IPS DF 4.7 (cell line): ENCODE measurements around the gene AIFM1.

Source experiments
- DNase-seq: peaks from one replicate; pipeline ENCODE4 v3.0.0-alpha.2; 2013; ENCODE audit warnings: low spot score; ENCODE audit errors: extremely low read depth

Gene AIFM1

DNA sequence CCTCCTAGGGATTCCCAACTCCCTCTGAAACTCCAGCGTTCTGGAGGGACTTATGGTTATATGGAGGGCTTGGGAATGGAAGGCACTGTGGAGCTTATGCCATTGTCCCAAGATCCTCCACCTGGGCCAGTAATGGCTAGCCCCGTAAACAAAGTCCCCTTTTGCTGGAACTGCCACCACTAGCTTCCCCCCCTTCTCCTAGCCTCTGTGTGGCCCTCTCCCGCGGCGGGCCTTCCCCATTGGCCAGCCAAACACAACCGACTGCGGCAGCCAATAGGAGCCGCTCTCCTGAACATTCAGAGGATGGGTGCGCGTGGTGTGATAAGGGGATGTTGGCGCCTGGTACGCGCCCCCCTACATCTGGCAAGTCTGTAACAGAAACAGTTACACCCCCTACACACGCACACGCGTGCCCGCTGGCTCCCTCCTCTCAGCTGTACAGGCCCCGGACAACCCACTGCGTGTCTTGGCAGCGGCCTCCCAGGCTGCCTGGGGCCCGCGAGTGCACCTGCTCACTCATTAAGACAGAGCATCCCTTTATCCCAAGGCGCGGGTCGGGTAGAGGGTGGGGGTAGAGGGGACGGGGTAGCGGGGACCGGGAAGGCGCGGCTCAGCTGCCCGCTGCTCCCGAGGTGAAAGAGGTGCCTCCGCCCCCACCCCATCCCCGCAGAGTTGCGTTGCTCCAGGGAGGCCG lies 5.3 kb upstream of the AIFM1 start:
- DNase-seq: no peak

DNA sequence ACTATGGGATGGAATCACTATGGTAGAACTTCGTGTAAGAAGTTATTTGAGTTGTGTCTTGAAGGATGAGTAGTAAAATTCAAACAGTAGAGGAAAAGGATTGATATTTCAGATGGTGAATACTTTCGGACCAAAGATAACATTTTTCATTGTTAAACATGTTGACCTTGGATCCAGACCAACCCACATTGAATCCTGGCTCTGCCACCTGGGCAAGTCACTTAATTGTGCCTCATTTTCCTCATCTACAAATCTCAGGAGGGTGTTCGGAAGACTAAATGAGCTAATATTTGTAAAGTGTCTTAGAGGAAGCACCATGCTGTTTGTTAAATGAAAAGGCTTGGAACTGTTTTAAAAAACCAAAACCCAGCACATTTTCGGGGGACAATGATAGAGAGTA lies 1.4 kb upstream of the AIFM1 start:
- no peak for DNase-seq

DNA sequence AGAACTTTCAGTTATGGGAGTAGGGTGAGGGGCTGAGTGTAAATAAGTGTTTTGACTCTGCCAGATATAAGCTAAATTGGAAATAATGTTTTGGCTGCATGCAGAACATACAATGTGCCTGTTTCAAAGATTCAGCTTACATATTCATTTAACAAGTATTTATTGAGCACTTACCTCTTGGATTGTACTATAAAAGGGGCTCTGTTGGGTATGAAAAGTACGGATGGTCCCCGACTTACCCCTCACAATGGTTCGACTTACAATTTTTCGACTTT lies 799 bp upstream of the AIFM1 start:
- no peak for DNase-seq

DNA sequence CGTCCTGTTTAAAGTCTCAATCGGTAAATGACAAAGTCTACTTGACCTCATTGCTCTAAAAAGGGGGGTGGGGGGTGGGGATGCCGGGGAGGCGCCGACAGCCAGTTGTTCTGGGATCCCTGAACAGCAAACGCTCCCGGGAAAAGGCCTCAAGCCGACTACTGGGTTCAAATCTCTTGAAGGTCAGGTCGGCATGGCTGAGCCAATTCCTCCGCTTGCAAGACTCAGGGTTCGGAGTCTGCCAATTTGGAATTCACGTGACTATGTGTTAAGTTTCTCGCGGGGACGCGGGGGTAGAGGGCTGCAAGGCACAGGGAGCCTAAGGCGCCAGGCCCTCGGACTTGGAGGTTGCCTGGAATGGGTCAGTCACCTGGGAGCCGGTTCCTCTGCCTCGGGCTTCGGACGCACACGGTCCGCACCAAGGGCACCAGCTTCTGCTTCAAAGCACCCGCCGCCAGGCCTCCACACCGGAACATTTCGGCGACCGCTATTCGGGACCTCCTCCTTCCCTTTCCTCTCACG lies 399 bp downstream of the AIFM1 start:
- no peak for DNase-seq

DNA sequence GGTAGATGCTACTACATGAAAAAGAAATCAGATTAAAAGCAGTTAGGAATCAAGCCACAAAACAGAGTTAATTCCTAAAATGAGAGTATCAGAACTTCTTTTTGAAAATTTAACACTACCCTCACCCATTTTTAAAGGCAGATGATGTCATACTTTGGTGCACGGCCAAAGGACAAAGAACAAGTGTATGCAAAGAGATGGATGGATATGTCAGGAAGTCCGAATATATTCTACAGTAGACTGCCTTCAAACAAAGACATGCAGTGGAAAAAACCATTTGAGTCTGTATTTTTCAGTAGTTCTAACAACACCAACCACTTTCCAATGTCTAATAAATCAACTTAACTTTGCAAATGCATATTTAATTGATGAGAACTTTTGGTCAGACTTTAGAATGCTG lies 2.2 kb downstream of the AIFM1 start:
- no peak for DNase-seq

DNA sequence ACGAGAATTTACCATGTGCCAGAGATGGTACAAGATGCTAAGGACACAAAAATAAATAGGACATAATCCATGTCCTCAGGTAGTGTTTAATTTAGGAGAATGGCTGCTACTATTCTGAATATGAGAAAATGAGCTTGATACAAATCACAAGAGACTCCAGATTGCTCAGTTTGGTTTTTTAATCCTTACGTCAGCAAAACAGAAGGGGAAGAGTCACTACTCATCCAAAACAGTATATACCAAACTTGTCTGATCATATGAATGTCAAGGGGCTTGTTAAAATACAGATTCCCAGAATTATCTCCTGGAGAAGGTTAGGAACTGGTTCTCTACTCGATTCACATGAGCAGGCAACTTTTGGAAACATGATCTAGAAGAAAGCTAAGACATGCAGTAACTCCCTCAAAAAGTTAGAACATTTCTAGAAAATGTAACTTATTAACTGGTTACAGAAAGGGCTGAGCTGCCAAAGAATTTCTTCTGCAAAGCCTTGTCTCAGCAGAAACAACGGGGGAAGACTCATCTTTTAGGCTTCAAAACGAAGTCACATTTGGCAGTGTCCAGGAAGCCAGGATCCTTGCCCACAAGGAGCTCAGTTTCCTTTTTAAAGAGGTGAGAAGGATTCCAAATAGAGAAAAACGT lies 3.4 kb downstream of the AIFM1 start:
- DNase-seq: no peak

DNA sequence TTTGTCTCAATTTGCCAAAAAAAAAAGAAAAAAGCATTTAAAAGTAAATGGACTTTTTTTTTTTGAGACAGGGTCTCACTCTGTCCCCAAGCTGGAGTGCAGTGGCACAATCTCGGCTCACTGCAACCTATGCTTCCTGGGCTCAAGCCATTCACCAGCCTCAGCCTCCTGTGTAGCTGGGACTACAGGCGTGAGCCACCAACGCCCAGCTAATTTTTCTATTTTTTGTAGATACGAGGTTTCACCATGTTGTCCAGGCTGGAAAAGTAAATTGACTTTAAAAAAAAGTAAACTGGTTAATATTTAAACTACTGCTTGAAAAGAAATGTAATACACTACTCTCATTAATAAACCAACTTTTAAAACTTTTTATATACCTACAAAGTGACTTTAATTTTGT lies 5.9 kb downstream of the AIFM1 start:
- DNase-seq: no peak

DNA sequence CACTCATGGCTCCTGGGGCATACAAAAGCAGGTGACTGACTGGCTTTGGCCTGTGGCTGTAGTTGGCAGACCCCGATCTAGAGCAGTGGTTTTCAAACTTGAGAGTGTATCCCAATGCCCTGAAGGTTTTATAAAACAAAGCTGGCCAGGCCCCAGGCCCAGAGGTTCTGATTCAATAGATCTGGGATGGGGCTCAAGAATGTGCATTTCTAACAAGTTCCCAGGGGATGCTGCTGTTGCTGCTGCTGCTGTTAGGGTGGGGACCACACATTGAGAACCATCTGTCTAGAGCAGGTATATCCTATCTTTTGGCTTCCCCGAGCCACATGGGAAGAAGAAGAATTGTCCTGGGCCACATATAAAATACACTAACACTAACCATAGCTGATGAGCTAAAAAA lies 7.3 kb downstream of the AIFM1 start:
- no peak for DNase-seq

DNA sequence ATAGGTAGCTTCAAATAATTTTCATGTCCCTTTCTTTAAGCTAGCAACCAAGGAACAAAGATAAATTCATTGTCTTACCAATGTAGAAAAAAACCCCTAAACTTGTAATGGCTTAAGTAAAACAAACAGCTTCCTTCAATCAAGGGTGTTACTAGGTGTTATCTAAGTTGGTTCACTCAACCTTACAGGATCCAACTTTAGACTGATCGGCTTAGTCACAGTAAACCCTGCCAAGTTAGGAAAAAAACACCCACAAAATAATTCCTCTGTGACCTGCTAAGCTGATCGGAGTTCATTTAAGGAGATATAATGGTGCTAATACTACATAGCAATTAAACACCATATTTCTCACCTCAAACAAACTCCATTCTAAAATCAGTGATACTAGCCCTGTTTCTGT lies 10.1 kb downstream of the AIFM1 start:
- DNase-seq: no peak

DNA sequence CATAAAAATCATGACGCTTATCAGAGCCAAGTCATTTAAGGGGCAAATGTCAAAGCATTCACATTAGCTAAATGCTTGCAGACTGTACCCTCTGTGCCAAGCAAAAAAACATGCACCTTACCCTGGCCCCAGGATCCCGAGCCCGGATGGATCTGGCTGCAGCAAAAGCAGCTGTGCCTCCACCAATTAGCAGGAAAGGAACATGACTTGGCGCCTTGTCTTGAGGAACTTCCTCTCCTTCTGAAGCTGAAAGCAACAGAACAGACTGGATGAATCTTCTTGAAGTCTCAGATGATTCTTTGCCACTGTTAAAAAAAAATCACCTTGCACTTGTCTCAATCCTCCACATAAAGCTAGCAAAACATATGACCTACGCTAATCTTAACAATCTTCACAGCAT lies 18.0 kb downstream of the AIFM1 start:
- DNase-seq: no peak

DNA sequence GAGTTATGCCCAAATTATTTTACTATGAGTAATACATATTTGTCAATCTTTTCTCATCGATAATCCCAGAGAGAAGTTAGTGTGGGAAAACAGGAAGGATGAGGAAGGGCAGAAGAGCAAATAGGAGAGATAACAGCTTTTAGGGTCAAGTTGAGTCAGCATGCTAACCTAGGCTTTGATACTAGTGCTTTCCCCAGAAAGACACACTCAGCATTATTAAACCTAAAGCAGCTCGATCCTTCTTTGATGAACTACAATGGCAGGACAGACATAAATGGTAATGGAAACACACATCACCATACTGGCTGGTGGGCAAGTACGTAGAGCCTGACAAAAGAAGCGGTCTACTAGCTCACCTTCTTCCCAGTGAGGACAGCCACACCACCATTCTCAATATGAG lies 20.5 kb downstream of the AIFM1 start:
- no peak for DNase-seq

DNA sequence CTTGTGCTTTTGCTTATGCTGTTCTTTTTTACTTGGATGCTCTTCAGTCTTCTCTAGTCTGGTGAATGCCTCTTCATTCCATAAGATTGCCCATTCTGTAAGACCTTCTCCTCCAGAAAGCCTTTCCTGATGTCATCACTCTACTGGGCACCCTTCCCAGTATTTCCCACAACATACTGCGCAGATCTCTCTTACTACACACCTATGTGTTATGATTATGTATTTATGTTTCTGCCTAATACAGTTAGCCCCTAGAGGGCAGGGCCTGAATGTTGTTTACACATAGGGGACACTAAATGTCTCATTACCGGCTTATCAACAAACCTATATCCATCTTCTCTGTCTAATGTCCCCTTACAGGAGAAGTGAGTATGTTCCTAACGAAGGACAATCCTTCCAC lies 21.1 kb downstream of the AIFM1 start:
- no peak for DNase-seq

DNA sequence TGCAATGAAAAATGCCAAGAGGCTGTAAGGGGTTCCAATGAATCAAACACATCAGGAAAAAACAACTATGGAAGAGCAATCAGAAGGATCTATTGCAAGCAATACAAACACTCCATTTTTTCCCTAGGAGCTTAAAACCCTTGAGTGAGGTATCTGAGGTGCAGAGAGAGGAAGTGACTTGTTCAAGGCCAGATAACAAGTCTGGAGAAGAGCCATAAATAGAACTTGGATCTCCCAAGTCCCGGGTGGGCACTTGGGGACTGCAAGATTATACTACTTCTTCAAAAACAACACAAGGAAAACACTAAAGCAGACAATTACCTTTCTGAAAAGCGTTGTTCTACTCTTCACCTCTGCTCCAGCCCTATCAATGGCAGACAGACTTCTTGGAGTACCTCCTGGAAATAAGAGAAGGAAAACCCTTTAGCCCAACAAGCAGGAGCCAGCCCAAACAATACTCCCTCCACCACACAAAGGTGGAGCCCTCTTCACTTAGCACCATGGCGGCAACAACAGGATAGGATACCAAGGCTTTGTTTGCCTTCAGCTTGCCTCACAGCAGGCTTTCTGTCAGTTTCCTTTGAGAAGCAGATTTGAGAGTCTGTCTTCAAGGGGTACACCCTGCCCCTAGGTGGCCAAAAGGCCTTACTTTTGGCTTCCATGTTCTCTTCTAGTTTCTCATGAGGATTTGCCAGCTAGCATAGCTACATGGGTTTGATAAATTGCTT lies 26.0 kb downstream of the AIFM1 start:
- no peak for DNase-seq

DNA sequence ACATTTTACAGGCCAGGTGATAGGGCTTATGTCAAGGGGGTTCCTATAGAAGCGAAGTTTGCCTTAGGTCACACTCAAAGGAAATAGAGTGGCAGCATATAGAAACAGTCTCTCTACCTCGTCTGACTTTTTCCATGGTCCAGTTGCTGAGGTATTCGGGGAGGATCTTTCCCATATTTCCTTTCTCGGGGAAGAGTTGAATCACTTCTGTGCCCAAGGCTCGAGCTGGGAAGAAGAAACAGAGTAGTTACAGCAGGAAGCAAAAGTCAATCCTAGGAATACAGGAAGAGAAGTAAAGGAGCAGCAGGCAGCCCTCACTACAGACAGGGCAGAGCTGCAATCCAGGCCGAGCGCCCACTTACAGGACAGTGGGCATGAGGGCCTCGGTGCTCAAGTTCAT lies 28.7 kb downstream of the AIFM1 start:
- DNase-seq: no peak

DNA sequence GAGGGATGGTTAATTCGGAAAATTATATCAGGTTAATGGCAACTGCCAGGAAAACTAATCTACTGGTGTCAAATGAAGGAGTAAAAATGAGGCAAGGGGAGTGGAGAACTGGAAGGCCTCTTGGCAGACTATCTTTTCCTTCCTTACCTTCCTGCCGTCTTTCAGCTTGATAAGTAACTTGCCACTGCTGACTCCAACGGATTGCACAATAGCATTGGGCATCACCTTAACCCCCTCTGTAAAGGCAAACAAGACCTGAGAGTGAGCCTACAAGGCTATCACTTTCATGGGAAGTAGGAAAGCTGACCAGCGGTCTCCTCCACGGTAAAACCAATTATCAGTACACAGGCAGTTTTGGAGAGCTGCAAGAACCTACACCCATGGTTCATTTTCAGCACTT lies 29.1 kb downstream of the AIFM1 start:
- no peak for DNase-seq

DNA sequence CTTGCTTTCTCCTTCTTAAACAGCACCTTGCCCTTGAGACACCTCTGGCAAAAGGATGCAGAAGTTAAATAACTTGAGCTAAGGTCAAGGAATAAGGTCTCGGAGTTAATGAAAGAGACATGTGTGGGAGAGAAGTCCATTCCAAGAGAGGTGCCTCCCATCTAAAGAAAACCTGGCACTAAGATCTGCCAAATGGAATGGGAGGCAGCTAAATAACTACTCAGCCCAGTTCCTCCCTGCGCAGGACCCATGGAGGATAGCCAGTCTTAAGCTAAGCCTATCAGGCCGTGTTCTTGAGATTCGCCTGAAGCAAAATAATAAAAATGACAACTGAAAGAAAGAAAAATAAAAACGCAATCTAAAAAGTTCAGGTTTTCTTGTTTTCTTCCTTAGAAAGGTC lies 34.7 kb downstream of the AIFM1 start:
- no peak for DNase-seq

DNA sequence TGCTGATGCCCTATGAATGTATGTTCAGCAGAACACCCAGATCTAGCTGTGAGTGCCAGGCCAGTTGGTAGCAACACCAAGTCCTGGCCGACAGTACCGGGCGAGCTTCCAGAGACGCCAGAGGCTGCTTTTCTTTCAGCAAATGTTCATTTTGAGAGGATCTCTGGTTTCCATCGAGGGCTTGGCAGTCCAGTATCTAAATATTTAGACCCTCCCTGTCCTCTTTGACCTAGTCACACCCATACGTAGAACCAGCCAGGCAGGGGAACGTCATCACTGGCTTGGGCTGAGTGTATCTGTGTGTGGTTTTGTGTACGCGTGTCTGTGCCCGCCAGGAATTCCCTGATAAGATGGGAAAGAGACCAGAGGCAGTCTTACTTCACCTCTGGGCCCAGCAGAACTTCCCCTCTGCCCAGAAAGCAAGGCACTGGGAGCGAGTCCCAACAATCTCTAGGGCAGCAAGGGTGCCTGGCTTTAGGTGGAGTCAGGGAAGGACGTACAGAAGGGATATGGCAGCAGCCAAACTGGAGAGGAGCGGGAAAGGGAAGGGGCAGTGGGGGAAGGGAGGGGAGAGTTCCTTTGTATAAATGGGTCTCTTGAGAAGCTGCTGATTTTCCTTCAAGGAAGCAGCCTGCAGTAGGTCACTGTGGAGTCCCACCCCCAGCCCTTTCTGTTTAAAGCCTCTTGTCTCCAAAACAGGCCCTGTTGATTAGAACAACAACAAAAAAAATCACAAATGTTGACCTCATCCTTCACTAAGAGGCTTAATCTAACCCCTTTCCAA lies 40.4 kb downstream of the AIFM1 start:
- no peak for DNase-seq

DNA sequence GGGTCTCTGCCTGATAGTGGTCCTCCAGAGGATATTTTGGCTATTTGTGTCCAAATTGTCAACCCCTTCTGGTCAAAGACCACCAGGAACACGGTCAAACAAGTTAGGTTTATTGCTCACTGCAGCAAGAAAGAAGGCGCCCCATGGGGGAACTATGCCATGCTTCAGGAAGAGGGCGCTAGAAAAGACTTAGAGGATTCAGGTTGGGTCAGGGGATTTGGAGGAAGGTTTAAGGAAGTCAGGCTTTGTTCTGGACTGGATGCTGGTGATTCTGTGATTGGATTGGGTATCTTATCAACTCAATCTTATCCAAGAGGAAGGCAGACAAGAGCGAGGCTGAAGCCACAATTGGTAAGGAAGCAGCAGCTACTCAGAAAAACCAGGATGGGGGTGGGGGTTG lies 41.1 kb downstream of the AIFM1 start:
- no peak for DNase-seq

DNA sequence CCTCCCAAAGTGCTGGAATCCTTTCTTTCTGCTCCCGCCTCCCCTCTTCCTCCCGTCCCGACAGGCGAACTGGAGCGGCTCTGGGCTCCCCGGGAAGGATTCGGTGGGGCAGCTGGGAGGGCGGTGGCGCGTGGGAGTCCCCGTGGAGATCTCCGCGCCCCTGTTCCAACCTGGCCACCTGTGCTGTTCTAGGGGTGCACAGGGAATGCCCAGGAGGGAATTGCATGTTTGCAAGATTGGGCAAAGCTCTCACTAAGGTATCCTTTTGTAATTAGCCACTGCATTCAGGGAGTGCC lies 44.2 kb downstream of the AIFM1 start:
- DNase-seq: no peak

DNA sequence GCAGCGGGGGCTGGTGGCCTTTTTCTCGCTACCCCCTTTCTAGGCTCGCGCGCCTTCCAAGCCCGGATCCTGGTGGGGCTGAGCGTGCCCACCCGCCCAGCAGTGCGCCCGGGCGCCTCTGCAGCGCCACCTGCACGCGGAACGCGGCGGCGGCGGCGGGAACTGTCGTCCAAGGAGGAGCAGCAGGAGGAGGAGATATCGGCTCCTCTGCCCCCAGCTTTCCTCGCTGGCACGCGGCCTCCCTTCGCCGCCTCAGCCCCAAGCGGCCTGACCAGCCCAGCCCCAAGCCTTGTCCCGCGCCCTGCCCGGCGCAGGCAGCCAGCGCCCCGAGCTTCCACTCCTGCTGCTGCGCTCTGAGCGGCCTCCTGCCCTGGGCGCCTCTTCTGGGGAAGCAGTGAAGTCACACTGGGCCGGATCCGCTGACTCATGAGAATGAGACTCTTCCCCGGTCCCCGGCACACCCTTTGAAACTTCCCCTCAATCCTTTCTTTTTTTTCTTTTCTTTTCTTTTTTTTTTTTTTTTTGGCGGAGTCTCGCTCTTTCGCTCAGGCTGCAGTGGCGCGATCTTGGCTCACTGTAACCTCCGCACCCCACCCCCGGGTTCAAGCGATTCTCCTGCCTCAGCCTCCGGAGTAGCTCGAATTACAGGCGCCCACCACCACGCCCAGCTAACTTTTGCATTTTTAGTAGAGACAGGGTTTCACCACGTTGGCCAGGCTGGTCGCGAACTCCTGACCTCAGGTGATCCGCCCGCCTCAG lies 44.7 kb downstream of the AIFM1 start:
- no peak for DNase-seq

DNA sequence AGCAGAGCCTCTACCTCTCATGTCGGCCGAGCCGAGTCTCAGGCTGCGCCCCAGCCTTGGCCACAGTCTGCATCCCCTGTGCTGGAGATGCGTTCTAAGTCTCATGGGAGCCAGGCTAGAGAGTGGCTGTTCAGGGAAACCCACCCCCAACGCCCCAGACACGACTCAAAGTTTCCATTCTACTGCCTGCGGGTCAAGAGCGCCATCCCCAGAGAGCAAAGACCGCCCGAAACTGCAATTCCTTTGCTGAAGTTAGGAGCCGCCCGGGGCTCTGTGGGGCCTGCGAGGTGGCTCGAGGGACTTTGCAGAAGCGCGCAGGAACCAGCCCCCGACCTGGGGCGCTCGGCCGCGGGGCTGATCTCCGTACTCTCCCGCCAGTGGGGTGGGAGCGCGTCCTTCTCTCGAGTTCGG lies 45.3 kb downstream of the AIFM1 start:
- no peak for DNase-seq
